Stomach (tissue), 4 donors: Measurements from ENCODE around the gene DOC2B.

Experiments used
- EP300 ChIP-seq: sonication (generic); formaldehyde crosslinking; IDR thresholded peaks from one replicate; pipeline ENCODE4 v1.6.1; 2017; ENCODE audit warnings: antibody characterized with exemption
- POLR2A ChIP-seq, 4 donors: fragments of 450-650 bp; IDR thresholded peaks; one replicate each; pipeline ENCODE4 v1.6.1; 2016; ENCODE audit warnings: antibody characterized with exemption in 4 of 4, control low read depth in 2 of 4, mild to moderate bottlenecking in 1 of 4, moderate library complexity in 1 of 4
- POLR2AphosphoS5 ChIP-seq, 3 donors: sonication (generic); formaldehyde crosslinking; IDR thresholded peaks; one replicate each; pipeline ENCODE4 v1.6.1; 2016; ENCODE audit warnings: antibody characterized with exemption in 3 of 3
- TF ChIP-seq, protein P1 (sequence below), 7 experiments: fragments of 450-650 bp in 4 of 7; fragments of 200-600 bp in 3 of 7; sonication (generic) in 3 of 7; IDR thresholded peaks; one replicate each; pipeline ENCODE4 v1.5.1; 2016 to 2019; ENCODE audit warnings: antibody characterized with exemption in 7 of 7, control low read depth in 2 of 7, mild to moderate bottlenecking in 1 of 7

DNA sequence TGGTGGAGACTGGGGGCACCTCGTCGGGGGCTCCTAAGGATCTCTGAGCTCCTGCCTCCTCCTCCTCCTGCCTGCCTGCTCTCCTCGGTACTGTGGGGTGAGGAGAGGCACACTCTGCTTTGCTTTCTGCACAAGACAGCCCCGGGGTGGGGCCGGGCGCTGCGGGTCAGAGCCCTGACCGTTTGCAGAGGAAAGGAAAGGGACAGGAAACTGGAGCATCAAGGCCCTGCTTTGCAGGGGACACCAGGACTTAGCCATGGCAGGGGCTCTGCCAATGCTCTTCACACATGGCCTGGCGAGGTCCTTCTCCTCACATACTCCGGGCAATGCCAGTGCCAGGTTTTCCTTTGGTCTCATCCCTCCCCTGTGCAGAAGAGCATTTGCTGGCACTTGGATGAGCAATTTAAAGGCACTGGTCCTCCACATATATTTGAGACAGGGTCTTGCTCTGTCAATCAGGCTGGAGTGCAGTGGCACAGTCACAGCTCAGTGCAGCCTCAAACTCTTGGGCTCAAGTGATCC is 23.8 kb upstream of the DOC2B start:
- TF ChIP-seq, protein P1, sequence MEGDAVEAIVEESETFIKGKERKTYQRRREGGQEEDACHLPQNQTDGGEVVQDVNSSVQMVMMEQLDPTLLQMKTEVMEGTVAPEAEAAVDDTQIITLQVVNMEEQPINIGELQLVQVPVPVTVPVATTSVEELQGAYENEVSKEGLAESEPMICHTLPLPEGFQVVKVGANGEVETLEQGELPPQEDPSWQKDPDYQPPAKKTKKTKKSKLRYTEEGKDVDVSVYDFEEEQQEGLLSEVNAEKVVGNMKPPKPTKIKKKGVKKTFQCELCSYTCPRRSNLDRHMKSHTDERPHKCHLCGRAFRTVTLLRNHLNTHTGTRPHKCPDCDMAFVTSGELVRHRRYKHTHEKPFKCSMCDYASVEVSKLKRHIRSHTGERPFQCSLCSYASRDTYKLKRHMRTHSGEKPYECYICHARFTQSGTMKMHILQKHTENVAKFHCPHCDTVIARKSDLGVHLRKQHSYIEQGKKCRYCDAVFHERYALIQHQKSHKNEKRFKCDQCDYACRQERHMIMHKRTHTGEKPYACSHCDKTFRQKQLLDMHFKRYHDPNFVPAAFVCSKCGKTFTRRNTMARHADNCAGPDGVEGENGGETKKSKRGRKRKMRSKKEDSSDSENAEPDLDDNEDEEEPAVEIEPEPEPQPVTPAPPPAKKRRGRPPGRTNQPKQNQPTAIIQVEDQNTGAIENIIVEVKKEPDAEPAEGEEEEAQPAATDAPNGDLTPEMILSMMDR (IDR thresholded peaks at IDR 0.05): no peak
- TF ChIP-seq EP300 (no peak), POLR2A (IDR thresholded peaks at IDR 0.05) (no peak), POLR2AphosphoS5 (IDR thresholded peaks at IDR 0.05) (no peak)
